GM18502 (cell line): Measurements from ENCODE around the gene PTGDS.

Experiments used
- ATAC-seq: cut with Tn5 transposase; IDR thresholded peaks from one replicate; pipeline ENCODE4 v1.9.1; 2021; ENCODE audit warnings: mild to moderate bottlenecking; ENCODE audit not compliant: unreplicated experiment, poor library complexity

The PTGDS gene

DNA sequence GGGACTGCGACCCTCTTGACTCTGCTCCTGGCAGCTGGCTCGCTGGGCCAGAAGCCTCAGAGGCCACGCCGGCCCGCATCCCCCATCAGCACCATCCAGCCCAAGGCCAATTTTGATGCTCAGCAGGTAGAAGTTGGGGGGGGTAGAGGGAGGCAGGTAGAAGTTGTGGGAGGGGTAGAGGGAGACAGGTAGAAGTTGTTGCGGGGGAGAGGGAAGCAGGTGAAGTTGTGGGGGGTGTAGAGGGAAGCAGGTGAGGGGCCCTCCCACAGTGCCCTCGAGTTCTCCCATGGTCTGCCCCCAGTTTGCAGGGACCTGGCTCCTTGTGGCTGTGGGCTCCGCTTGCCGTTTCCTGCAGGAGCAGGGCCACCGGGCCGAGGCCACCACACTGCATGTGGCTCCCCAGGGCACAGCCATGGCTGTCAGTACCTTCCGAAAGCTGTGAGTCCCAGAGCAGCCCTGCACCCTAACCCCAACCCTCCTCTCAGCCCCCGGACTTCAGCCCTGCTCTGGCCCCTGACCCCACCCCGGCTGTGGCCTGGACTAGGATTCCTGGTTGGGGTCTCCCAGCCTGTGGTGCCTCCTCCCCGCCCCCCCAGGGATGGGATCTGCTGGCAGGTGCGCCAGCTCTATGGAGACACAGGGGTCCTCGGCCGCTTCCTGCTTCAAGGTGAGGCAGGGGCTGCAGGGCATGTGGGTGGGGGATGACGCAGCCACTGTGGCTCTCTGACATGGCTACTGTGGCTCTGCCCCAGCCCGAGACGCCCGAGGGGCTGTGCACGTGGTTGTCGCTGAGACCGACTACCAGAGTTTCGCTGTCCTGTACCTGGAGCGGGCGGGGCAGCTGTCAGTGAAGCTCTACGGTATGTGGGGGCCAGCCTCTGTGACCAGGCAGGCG lies 31.7 kb upstream of the PTGDS start:
- no peak for ATAC-seq

DNA sequence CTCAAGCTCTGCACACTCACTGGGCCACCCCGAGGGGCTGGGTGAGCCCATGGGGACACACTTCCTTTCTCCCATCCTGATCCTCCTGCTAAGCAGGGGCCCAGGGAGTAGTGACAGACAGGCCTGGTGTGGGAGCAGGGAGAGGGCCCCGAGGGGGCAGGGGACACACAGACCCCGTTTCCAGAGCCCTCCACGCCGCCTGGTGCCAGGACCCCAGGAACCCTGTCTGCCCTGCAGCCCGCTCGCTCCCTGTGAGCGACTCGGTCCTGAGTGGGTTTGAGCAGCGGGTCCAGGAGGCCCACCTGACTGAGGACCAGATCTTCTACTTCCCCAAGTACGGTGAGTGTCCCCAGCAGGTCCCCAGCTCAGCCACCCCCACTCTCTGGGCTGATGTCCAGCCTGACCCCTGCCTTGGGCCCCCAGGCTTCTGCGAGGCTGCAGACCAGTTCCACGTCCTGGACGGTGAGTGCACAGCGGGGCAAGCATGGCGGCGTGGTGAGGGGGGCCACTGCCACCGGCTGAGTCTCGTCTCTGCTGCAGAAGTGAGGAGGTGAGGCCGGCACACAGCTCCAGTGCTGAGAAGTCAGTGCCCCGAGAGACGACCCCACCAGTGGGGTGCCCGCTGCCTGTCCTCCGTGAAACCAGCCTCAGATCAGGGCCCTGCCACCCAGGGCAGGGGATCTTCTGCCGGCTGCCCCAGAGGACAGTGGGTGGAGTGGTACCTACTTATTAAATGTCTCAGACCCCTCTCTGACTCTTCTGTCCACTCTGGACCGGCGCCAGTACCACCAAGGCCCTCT lies 30.9 kb upstream of the PTGDS start:
- no peak for ATAC-seq

DNA sequence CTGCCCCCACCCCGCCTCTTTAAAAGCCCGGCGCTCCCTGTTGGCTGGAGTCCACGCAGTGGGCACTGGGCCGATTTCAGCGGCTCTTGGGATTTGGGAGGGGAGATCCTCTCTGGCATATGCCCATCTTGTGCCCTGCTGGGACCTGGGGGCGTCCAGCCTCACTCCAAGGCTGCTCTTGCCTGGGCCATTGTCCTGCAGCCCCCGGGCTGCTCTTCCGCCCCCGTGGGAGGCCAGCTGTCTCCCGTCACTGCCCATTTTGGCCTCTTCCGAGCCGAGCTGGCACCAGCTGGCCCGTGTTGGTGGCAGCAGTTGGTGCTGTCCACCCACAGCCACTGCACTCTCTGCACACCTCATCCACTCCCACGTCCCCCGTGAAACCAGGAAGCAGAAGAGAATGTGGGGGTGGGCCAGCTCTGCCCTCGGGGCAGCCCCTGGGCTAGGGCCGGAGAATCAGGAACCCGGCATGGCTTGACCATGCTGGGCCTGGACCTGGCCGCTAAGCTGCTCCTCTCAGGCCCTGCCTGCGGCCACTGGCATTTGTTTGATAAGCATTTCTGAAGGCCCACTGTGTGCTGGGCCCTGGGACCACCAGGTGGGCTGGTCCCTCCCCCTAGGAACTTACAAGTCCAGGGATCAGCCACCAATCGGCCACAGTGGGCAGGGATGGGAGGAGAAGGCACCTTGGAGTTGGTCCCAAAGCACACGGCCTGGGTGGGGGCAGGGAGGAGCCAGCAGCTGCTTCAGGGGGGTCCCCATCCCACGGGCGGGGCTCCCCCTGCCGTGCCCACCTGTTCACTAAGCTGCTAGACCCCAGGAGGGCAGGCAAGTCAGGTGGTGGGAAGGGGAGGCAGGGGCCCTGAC lies 30.0 kb upstream of the PTGDS start:
- ATAC-seq = no peak

DNA sequence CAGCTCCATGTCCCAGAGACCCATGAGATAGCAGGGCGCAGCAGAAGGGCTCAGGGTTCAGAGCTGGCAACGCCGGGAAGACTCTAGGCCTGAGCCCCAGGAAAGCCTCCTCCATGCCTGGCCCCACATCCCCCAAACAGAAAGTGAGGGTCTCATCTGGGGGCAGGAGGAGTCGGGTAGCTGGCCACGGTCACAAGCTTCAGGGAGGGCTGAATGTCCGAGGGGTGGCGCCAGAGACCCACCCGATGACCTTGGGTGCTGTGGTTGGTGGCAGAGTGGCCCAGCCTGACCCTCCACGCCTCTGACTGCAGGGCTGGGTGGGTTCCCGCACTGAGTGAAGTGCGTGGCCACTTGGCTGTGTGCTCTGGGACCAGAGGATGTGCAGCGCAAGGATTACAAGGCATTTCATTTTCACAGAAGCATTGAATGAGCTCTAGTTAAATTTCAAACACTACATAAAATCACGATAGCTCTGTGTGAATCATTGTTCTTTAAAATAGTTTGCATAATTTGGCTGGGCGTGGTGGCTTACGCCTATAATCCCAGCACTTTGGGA lies 29.3 kb upstream of the PTGDS start:
- no peak for ATAC-seq

DNA sequence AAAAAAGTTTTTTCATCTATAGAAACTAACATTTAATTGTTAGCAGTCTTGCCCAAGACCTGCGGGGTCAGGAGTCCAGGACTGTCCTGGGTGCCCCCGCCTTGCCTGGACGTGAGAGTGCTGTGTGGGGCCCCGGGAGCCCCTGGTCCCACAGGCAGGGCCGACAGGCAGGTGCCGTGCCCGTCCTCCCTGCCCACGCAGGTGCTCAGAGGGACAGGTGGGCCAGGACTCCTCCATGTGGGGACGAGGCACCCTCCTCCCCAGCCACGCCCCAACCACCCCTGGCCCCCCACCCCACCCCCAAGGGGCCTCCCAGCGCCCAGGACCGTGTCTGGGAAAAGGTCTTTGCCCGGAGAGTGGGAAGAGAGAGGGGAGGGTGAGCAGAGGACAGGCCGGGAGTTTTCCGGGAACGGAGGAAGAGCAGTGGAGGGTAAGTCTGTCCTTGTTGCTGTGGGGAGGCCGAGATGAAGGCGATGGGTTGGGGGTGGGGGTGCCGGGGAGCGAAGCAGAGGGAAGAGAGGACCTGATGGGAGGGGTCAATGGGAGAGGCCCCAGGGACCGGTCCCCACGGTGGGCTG lies 28.0 kb upstream of the PTGDS start:
- ATAC-seq = no peak

DNA sequence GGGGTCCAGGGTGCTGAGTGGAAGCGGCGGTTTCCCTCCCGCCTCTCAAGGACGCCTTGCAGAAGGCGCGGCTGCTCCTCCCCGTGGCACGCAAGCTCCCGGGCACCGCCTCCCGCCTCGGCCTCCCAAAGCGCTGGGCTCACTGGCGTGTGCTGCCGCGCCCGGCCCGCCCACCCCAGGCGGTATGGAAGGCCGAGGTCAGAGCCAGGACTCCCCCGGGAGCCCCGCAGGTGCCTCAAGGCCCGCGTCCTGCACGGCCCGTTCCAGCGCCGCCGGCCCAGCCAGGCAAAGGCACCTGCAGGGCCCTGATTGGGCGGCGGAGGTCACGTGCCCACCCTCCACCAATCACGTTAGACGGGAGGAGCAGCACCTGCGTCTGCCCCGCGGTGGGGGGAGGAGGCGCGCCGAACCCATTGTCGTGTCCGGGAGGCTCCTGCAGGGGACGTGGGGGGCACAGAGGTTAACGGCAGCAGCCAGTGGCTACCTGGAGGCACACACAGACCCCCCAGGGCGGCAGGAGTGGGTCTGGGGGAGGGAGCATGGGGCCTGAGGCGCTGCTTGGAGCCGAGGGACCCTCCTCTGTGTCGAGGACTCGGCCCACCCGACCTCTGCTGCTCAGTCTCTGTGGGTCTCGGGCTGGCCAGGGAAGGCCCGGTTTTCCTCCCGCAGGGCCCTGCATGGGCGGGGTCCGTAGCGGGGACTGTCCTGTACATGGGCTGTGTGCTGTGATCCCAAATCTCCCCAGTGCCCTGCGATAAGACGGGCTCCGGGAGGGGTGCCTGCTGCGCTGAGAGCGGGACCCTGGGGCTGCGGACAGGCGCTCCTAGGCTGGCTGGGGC lies 27.3 kb upstream of the PTGDS start:
- ATAC-seq = peak; percentile 90

DNA sequence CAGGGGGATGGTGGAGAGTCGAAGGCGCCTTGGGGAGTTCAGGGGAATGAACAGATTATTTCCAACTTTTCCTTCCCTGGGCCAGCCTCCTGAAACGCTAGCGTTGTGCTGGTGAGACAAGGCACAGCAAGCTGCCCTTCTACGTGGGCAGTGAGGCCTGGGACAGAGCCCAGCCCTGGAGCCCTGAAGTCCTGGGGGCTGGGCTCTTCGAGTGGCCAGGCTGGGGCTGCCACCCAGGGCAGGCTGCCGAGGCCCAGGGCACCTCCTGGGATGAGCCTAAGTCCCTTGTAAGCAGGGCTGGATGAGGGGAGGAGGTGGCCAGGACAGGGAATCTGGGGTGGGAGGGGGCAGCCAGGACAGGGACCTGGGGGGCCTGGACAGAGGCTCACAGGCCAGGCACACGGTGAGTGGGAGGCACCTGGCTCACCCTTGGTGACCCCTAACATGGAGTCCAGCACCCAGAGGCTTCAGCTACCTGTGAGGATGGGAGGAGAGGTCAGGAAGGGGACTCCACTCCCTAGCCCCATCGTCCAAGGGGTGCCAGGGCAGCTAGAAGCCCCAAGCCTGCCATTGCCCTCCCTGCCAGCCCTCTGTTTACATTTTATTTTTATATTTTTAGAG lies 26.5 kb upstream of the PTGDS start:
- ATAC-seq = no peak

DNA sequence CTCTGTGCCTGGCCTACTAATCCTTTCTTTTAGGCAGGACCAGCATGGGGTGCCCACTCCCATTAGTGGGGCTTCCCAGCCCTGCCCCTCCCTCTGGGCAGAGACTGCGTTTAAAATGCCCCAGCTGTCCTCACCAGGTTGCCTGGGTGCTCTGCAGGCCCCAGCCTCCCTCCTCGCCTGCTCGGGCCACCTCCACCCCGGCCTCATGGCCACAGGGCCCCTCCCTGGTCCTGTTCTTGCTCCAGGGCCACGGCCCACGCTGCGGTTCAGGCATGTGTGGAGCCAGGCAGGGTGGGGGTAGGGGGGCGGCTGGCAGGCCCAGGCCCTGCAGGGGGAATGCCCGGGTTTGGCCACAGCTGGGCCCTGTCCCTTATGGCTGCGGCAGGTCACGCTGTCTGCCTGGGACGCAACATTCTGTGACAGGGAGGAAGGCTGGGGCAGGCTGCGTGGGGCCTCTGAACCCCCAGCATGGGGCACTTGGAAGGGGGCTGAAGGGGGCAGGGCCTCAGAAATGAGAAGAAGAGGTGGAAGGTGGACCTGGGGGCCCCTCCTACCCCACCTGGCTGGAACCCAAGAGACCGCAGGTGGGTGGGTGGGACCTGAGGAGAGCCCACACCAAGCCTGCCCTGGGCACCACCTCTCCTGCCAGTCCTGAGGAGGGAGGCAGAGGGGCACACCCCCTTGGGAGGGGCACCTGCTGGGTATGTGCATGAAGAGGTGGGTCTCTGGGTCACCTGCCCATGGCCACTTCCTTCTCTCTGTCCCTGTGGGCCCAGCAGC lies 25.6 kb upstream of the PTGDS start, which contains the start of gene LCN12:
LCN12 (plus strand) TSS at position 733 of the 780 bp plus-strand sequence. CDS start 55 bp downstream, outside the sequence.
- no peak for ATAC-seq

DNA sequence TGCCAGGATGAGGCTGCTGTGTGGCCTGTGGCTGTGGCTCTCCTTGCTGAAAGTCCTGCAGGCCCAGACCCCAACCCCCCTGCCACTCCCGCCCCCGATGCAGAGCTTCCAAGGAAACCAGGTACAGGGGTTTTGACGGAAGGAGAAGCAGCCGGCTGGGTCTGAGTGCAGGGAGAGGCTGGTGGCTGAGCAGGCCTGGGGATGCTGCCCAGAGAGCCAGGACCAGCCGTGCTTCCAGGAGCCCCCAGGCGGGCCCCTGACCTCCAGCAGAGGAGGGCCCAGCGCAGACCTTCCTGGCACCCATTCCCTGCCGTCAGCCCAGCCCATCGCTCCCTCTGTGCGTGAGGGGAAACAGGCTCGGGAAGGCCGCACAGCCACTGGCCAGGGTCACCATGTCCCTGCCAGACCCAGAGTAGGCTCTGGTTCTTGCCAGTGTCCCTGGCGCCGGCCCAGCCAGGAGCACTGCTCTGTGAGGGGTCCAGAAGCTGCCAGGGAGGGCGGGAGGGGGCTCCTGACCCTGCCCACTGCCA lies 24.9 kb upstream of the PTGDS start:
- ATAC-seq = no peak

DNA sequence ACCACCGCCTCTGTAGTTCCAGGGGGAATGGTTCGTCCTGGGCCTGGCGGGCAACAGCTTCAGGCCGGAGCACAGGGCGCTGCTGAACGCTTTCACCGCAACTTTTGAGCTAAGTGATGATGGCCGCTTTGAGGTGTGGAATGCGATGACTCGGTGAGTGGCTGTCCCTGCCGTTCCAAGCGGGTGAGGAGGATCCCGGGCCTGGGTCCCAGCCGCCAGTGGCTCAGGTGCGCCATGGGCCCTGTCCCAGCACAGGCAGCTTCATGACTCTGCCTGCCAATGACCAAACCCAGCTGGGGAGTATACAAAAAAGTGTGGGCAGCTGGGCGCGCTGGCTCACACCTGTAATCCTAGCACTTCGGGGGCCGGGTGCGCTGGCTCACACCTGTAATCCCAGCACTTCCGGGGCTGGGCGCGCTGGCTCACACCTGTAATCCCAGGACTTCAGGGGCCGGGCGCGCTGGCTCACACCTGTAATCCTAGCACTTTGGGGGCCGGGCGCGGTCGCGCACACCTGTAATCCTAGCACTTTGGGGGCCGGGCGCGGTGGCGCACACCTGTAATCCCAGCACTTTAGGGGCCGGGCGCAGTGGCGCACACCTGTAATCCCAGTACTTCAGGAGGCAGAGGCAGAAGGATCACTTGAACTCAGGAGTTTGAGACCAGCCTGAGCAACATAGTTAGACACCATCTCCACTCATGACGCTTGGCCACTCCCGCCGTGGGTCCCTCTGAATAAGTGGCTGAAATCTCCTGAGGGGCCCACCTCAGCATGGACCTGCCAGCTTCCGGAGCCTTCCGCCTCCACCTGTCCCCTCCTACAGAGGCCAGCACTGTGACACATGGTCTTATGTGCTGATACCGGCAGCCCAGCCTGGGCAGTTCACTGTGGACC lies 24.2 kb upstream of the PTGDS start:
- ATAC-seq = no peak

DNA sequence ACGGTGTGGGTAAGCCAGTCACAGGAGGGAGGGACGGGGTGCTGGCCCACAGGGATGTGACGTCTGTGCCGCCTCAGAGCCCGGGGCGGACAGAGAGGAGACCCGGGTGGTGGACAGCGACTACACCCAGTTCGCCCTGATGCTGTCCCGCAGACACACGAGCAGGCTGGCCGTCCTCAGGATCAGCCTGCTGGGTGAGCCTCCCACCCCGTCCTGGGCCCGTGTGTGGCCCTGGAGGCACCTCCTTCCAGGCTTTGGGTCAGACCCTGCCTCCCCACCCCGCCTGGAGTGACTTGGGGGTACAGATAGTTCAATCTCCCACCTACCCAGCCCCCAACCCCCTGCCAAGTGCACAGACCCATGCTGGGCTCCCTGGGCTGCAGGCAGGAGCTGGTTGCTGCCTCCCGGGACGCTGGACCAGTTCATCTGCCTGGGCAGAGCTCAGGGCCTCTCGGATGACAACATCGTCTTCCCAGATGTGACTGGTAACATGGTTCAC lies 23.5 kb upstream of the PTGDS start:
- ATAC-seq = no peak

DNA sequence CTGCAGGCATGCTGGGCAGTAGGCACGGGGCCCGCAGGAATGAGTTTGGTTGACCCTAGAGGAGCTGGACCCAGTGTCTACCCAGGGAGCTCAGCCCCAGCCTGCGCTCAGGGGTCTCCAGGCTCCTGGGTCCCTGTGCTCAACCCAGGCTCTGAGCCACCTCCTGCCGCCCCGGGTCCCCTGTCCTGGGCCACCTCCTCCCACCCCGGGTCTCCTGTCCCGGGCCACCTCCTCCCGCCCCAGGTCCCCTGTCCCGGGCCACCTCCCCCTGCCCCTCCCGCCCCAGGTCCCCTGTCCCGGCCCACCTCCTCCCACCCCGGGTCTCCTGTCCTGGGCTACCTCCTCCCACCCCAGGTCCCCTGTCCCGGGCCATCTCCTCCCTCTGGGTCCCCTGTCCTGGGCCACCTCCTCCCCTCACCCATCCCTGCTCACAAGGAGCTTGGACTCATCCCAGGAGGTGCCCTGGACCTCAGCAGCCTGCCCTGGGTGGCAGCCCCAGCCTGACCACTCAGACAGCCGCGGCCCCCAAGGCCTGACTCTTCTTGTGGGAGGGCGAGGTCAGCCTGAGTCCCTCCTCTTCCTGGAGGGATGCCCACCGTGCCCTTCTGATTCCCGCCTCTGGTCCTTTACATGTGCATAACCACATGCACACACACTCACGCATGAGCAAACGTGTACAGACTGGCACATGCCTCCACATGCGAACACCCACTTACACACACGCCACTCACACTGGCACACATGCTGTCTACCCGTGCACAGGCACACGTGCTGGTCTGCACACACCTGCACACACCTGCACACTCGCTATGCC lies 22.8 kb upstream of the PTGDS start:
- ATAC-seq = no peak

DNA sequence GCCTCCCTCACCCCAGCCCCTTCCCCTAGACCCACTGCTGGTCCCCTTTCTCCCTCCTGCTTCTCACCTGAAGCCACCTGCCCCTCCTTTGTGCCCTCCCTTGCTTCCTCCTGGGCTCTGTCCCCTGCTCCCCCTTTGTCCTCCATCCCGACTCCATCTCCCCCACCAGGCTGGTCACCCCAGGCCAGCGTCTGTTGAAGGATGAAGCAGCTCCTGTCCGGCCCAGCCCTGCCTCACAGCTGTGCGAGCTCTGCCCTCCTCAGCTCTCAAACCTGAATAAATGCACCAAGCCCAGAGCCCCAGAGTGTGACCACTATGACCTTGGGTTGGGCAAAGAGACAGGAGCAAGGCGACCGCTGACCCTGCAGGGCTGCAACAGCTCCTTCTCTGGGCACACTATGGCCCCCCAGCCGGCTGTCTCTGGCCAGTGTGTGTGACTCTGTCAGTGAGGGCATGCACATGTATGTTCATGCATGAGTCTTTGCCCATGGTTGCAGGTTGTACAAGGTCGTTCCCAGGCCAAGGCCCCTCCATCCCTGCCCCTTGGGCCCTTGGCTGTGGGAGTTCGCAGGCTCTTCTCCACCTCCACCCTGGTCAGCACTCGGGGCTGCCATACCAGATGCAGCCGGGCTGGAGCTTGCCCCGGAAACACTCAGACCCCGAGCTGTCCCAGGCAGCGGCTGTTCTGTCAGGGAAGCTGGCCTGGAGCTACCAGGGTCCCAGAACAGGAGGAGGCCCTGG lies 21.9 kb upstream of the PTGDS start:
- ATAC-seq = no peak

DNA sequence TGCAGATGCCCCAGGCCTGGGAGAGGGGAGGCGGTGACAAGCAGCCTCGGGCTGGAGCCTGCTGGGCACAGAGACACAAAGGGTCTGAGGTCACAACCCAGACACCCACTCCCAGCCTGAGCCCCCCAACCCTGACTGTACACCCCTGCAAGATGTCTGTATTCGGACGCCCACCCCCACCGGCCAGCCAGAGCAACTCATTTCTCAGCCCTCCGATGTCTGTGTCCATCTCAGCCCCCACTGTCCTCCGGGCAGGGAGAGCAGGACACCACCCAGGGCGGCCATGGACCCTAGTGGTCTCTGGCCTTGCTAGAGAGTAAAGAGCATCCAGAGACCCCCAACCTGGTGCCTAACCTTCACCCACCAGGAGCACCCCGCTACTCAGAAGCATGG lies 21.4 kb upstream of the PTGDS start:
- no peak for ATAC-seq

DNA sequence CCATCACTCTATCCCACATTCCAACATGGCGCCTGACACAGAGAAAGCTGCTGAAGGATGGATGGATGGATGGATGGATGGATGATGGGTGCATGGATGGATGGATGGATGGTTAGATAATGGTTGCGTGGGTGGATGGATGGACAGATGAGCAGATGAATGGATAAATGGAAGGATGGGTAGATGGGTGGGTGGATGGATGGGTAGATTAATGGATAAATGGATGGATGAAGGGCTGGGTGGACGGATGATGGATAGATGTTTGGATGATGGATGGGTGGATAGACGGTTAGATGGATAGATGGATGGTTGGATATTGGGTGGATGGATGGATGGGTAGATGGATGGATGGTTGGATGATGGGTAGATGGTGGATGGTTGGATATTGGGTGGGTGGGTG lies 20.7 kb upstream of the PTGDS start:
- no peak for ATAC-seq
